Activated CD4-positive, alpha-beta T cell treated with anti-CD3 and anti-CD28 coated beads, Interleukin-2, amount 50 U/mL, for 24 hours (primary cell): ENCODE results near the gene CAAP1.
"Not testable (repeated sequence)": the region's sequence is repeated elsewhere in the genome, so short reads cannot be mapped to it uniquely, and the experiment has no call there.

Experiments
- DNase-seq, 2 donors: peaks; one replicate each; pipeline ENCODE4 v3.0.0-alpha.2; 2020; ENCODE audit warnings: low read depth in 1 of 2, low spot score in 1 of 2

The CAAP1 gene

DNA sequence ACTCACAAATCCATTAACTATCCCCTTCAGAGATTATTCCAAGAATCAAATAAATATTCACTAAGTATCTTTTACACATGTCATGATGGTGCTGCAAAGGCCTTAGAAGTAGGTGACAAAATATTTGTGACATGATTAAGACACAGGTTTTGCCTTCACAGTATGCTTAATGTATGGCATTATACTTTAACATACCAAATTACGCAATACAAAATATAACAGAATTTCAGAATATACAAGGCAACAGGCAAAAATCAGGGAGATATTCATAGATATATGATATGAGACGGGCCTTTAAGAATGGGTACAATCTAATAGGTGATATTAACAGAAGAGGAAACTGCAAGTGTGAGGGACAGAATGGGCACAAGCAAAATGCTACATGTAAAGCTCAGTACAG lies 41.6 kb downstream of the CAAP1 start:
- DNase-seq = no peak

DNA sequence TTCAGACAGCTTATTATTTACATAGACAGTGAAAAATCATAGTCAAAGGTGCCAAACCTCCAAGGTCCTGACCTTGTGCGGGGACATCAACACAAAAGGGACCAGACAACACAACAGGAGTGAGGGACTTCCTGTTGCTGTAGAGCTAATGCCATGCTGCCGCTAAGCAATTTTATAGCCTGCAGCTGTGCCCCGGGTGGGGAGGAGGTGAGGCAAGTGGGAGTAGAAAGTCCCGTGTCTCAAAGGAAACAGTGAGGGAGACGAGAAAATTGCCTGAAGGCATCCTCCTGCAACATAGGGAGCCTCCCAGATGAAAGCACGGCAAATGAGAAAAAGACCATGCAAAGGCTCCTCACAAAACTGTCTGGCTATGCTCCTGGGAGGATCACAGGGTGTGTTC lies 58.8 kb downstream of the CAAP1 start:
- DNase-seq = no peak

DNA sequence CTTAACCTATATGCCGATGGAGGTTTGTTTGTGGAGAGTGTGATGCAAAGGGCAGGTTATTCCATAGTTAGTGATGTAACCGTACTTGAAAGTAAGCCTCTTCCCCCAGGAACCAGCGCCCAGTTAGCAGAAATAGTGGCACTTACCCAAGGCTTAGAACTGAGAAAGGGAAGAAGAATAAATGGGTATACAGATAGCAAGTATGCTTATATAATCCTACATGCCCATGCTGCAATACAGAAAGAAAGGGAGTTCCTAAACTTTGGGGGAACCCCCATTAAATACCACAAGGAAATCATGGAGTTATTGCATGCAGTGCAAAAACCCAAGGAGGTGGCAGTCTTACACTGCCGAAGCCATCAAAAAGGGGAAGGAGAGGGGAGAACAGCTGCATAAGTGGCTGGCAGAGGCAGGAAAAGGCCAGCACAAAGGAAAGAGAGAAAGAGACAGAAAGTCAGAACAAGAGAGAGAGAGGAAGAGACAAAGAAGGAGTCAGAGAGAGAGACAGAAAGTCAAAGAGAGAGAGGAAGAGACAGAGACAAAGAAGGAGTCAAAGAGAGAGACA lies 64.1 kb downstream of the CAAP1 start:
- DNase-seq = not testable (repeated sequence)

- no peak for DNase-seq
These were observed 77.8 kb downstream of the CAAP1 start for GRCh38 chr9:26814799-26815198.

GRCh38 chr9:26813247-26813646 lies 79.4 kb downstream of the CAAP1 start:
- no peak for DNase-seq

- DNase-seq = no peak
These were observed 80.4 kb downstream of the CAAP1 start for GRCh38 chr9:26812217-26812616.

GRCh38 chr9:26811106-26811505 lies 81.5 kb downstream of the CAAP1 start:
- DNase-seq = no peak

GRCh38 chr9:26809795-26810194 lies 82.8 kb downstream of the CAAP1 start:
- DNase-seq = no peak

GRCh38 chr9:26807161-26807560 lies 85.4 kb downstream of the CAAP1 start:
- no peak for DNase-seq

GRCh38 chr9:26802921-26803320 lies 89.7 kb downstream of the CAAP1 start:
- no peak for DNase-seq

GRCh38 chr9:26801772-26802171 lies 90.8 kb downstream of the CAAP1 start:
- DNase-seq = no peak

DNA sequence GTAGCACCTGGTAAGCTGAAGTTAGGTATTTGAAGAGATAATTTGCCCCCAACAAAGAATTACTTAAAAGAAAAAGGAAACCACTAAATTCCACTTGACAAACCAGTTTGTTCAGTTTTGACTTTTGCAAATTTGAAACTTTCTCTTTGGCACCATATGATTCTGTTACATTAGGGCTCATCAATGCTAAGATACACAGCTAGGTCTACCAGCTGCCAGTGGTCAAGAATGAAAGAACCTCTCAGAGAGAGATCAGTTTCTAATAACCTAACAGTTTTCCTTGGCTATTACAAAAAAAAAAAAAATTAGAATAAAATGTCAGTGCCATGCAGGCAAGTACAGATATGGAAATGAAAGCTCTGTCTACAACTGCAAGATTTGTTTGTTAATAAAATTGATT lies 92.3 kb downstream of the CAAP1 start:
- DNase-seq = no peak

GRCh38 chr9:26791274-26791673 lies 101.3 kb downstream of the CAAP1 start:
- DNase-seq = no peak
